Mesenchymal stem cell (in vitro differentiated cells and primary cell): Measurements from ENCODE around the gene TMEM8B.
"Not testable (repeated sequence)": the region's sequence is repeated elsewhere in the genome, so short reads cannot be mapped to it uniquely, and the experiment has no call there.

Source experiments
- DNase-seq: peaks from one replicate; pipeline ENCODE4 v3.0.0-alpha.2; 2013
- H2AFZ ChIP-seq: one replicate; pipeline ENCODE4 v1.6.1; 2013; ENCODE audit warnings: low read depth, mild to moderate bottlenecking, control low read depth, inconsistent platforms, low read length, moderate library complexity
- H2AK5ac ChIP-seq: 2 replicates; pipeline ENCODE4 v1.6.1; 2013; ENCODE audit warnings: low read length, moderate library complexity, mild to moderate bottlenecking, inconsistent platforms; ENCODE audit not compliant: severe bottlenecking
- H2BK120ac ChIP-seq: one replicate; pipeline ENCODE4 v1.6.1; 2013; ENCODE audit warnings: low read depth, mild to moderate bottlenecking, inconsistent platforms, low read length, moderate library complexity
- H2BK12ac ChIP-seq, 2 experiments: one replicate each; pipeline ENCODE4 v1.6.1; 2013; ENCODE audit warnings: inconsistent platforms in 2 of 2, low read length in 2 of 2, mild to moderate bottlenecking in 2 of 2, moderate library complexity in 2 of 2, control low read depth in 1 of 2
- H2BK15ac ChIP-seq: one replicate; pipeline ENCODE4 v1.6.1; 2013; ENCODE audit warnings: mild to moderate bottlenecking, low read depth, inconsistent platforms; ENCODE audit not compliant: poor library complexity, severe bottlenecking
- H2BK5ac ChIP-seq: 2 replicates; pipeline ENCODE4 v1.6.1; 2013; ENCODE audit warnings: low read depth, mild to moderate bottlenecking, low read length, control low read depth, inconsistent platforms; ENCODE audit not compliant: poor library complexity, severe bottlenecking
- H3K14ac ChIP-seq, 2 experiments: one replicate each; pipeline ENCODE4 v1.6.1; 2013; ENCODE audit warnings: inconsistent platforms in 2 of 2, low read length in 2 of 2, control low read depth in 1 of 2, mild to moderate bottlenecking in 1 of 2, moderate library complexity in 1 of 2
- H3K18ac ChIP-seq, 2 experiments: one replicate each; pipeline ENCODE4 v1.6.1; 2013; ENCODE audit warnings: inconsistent platforms in 2 of 2, low read length in 2 of 2, control low read depth in 1 of 2, low read depth in 1 of 2, mild to moderate bottlenecking in 1 of 2
- H3K23ac ChIP-seq, 2 experiments: one replicate each; pipeline ENCODE4 v1.6.1; 2013; ENCODE audit warnings: inconsistent platforms in 2 of 2, low read length in 2 of 2, mild to moderate bottlenecking in 2 of 2, moderate library complexity in 2 of 2, control low read depth in 1 of 2
- H3K27ac ChIP-seq: 2 replicates; pipeline ENCODE4 v1.5.1; 2013; ENCODE audit warnings: mild to moderate bottlenecking, moderate library complexity, low read length, control low read depth, inconsistent platforms; ENCODE audit not compliant: poor library complexity, severe bottlenecking
- H3K27me3 ChIP-seq, 2 experiments: 2 replicates each; pipeline versions ENCODE4 v1.6.1 to v1.7.0; 2013; ENCODE audit warnings: low read length in 2 of 2, mild to moderate bottlenecking in 2 of 2, moderate library complexity in 2 of 2, control low read depth in 1 of 2, inconsistent platforms in 1 of 2; ENCODE audit not compliant: control insufficient read depth in 1 of 2, insufficient read depth in 1 of 2
- H3K36me3 ChIP-seq, 2 experiments: 2 replicates each; pipeline versions ENCODE4 v1.6.1 to v1.7.0; 2013; ENCODE audit warnings: low read length in 2 of 2, control low read depth in 1 of 2, inconsistent platforms in 1 of 2, low read depth in 1 of 2, mild to moderate bottlenecking in 1 of 2; ENCODE audit not compliant: insufficient read depth in 2 of 2, control insufficient read depth in 1 of 2
- H3K4ac ChIP-seq, 2 experiments: one replicate each; pipeline ENCODE4 v1.6.1; 2013; ENCODE audit warnings: inconsistent platforms in 2 of 2, low read length in 2 of 2, mild to moderate bottlenecking in 2 of 2, moderate library complexity in 2 of 2, control low read depth in 1 of 2, low read depth in 1 of 2
- H3K4me1 ChIP-seq: 2 replicates; pipeline ENCODE4 v1.6.1; 2013; ENCODE audit warnings: low read depth, low read length, control low read depth; ENCODE audit not compliant: control insufficient read depth, insufficient read depth
- H3K4me2 ChIP-seq: 2 replicates; pipeline ENCODE4 v1.6.1; 2013; ENCODE audit warnings: low read length, mild to moderate bottlenecking, inconsistent platforms; ENCODE audit not compliant: poor library complexity, severe bottlenecking
- H3K4me3 ChIP-seq, 2 experiments: 2 replicates each; pipeline versions ENCODE4 v1.5.1 to v1.7.0; 2013; ENCODE audit warnings: low read length in 2 of 2, mild to moderate bottlenecking in 2 of 2, control low read depth in 1 of 2, low read depth in 1 of 2; ENCODE audit not compliant: insufficient read depth in 1 of 2
- H3K79me1 ChIP-seq: replicated peaks from 2 replicates; pipeline ENCODE4 v1.6.1; 2013; ENCODE audit warnings: mild to moderate bottlenecking, control low read depth, low read length, inconsistent platforms; ENCODE audit not compliant: poor library complexity, severe bottlenecking
- H3K9ac ChIP-seq: 2 replicates; pipeline ENCODE4 v1.7.0; 2013; ENCODE audit warnings: mild to moderate bottlenecking, low read length, moderate library complexity
- H3K9me3 ChIP-seq: 2 replicates; pipeline ENCODE4 v1.7.0; 2013; ENCODE audit warnings: mild to moderate bottlenecking, low read length; ENCODE audit not compliant: control insufficient read depth
- H4K8ac ChIP-seq: one replicate; pipeline ENCODE4 v1.6.1; 2013; ENCODE audit warnings: inconsistent platforms, mild to moderate bottlenecking, low read length, moderate library complexity
- H4K91ac ChIP-seq: one replicate; pipeline ENCODE4 v1.6.1; 2013; ENCODE audit warnings: mild to moderate bottlenecking, low read length, inconsistent platforms
- WGBS: methylation state at CpG from one replicate; pipeline ENCODE4 v1.1.7; 2013; ENCODE audit warnings: mixed read lengths; 5-methylcytosine and 5-hydroxymethylcytosine counted together

TMEM8B gene

GRCh38 chr9:35911690-35912089 is 82.7 kb downstream of the TMEM8B start:
- no peaks in the 10 kb centered on the region for H3K36me3 ChIP-seq
- peak overlapping the region; percentile 28 for H3K9ac ChIP-seq
- no peak overlapping the region for H3K27ac ChIP-seq
- peak overlapping the region; percentile 84 for H4K8ac ChIP-seq
- H4K91ac ChIP-seq: no peak overlapping the region
- H3K4ac ChIP-seq: no peak overlapping the region
- no peak overlapping the region for H3K4me2 ChIP-seq
- H3K23ac ChIP-seq: no peak overlapping the region
- H2BK120ac ChIP-seq: peak overlapping the region; percentile 69
- H2AFZ ChIP-seq: no peak overlapping the region
- H2BK12ac ChIP-seq: peak overlapping the region; percentile 40 to 70
- H3K4me3 ChIP-seq: no peak overlapping the region
- H3K4me1 ChIP-seq: peaks cover 41% of the 10 kb centered on the region
- H2AK5ac ChIP-seq: peak overlapping the region; percentile 76
- WGBS: 88% methylated on average over 9 of the region's 10 CpGs
- H3K79me1 ChIP-seq: no peaks in the 10 kb centered on the region
- no peak overlapping the region for H3K14ac ChIP-seq
- H3K9me3 ChIP-seq: no peaks in the 10 kb centered on the region
- H2BK15ac ChIP-seq: no peak overlapping the region
- H2BK5ac ChIP-seq: no peak overlapping the region
- DNase-seq: no peak
- H3K27me3 ChIP-seq: no peaks in the 10 kb centered on the region
- H3K18ac ChIP-seq: peak overlapping the region in 1 of 2 experiments; percentile 46

GRCh38 chr9:35912791-35913400 is 83.9 kb downstream of the TMEM8B start:
- 98% methylated on average over 10 of the region's 10 CpGs for WGBS
- H2BK5ac ChIP-seq: no peak overlapping the region

GRCh38 chr9:35913429-35913828 is 84.4 kb downstream of the TMEM8B start:
- not testable (repeated sequence) for H3K27ac ChIP-seq, H2AFZ ChIP-seq, H3K27me3 ChIP-seq, H3K18ac ChIP-seq, H3K23ac ChIP-seq, H3K79me1 ChIP-seq, H2BK15ac ChIP-seq, H3K4ac ChIP-seq, H3K14ac ChIP-seq, H4K91ac ChIP-seq, H3K4me3 ChIP-seq, H2AK5ac ChIP-seq, H2BK5ac ChIP-seq, H3K36me3 ChIP-seq, H3K4me2 ChIP-seq, H3K9me3 ChIP-seq, DNase-seq, H4K8ac ChIP-seq, H2BK12ac ChIP-seq, H3K9ac ChIP-seq, H2BK120ac ChIP-seq
- peaks cover 29% of the 10 kb centered on the region for H3K4me1 ChIP-seq

More at GRCh38 chr9:35912791-35913400, 83.9 kb downstream of the TMEM8B start:
- no peaks in the 10 kb centered on the region for H3K36me3 ChIP-seq
- no peak overlapping the region for H2BK120ac ChIP-seq
- H3K4me2 ChIP-seq: no peak overlapping the region
- no peak overlapping the region for H3K14ac ChIP-seq
- no peak overlapping the region for H3K9ac ChIP-seq
- no peaks in the 10 kb centered on the region for H3K9me3 ChIP-seq
- H2AFZ ChIP-seq: no peak overlapping the region
- no peak overlapping the region for H2BK15ac ChIP-seq
- H3K18ac ChIP-seq: no peak overlapping the region
- peak overlapping the region in 1 of 2 experiments; percentile 32 for H3K4ac ChIP-seq
- H2AK5ac ChIP-seq: no peak overlapping the region
- H3K27me3 ChIP-seq: no peaks in the 10 kb centered on the region
- no peak overlapping the region for H3K23ac ChIP-seq
- peak overlapping the region; percentile 44 for H4K91ac ChIP-seq
- H3K4me3 ChIP-seq: no peak overlapping the region
- DNase-seq: no peak
- H3K79me1 ChIP-seq: no peaks in the 10 kb centered on the region
- H3K27ac ChIP-seq: no peak overlapping the region
- no peak overlapping the region for H4K8ac ChIP-seq
- H3K4me1 ChIP-seq: peaks cover 32% of the 10 kb centered on the region
- H2BK12ac ChIP-seq: peak overlapping the region; percentile 0 to 7

DNA sequence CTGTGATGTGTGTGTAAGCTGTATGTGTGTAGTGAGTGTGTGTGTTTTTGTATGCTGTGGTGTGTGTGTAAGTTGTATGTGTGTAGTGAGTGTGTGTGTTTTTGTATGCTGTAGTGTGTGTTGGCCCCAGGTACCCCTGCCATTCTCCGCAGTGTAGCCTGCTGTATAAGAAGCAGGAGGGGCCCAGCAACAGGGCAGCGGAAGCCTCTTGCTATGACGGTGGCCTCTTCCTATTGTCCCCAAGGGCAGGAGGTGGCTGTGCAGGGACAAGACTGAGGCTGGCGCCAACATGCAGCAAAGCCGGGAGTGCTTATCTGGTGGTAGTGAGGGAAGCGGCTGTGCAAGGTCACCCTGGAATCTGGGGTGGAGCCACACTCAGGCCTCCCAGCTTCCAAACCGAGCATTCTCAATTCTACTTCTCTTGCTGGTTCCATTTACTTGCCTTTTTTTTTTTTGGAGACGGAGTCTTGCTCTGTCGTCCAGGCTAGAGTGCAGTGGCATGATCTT is 85.3 kb downstream of the TMEM8B start:
- H3K4ac ChIP-seq: no peak overlapping the region
- H2AFZ ChIP-seq: peak overlapping the region; percentile 84
- H3K36me3 ChIP-seq: no peaks in the 10 kb centered on the region

More for the DNA sequence above, 85.3 kb downstream of the TMEM8B start:
- Histone ChIP-seq H3K4me2 (no peak overlapping the region), H2AK5ac (no peak overlapping the region), H3K18ac (peak overlapping the region in 1 of 2 experiments; percentile 52), H2BK15ac (no peak overlapping the region), H3K27me3 (no peaks in the 10 kb centered on the region), H3K4me1 (peaks cover 20% of the 10 kb centered on the region), H4K8ac (peak overlapping the region; percentile 31), H3K27ac (peak overlapping the region; percentile 23), H3K9ac (no peak overlapping the region), H4K91ac (peak overlapping the region; percentile 79), H2BK5ac (no peak overlapping the region), H2BK120ac (no peak overlapping the region), H3K23ac (no peak overlapping the region), H3K14ac (no peak overlapping the region), H3K9me3 (no peaks in the 10 kb centered on the region), H3K79me1 (no peaks in the 10 kb centered on the region), H2BK12ac (peak overlapping the region; percentile 1 to 85), H3K4me3 (no peak overlapping the region)
- DNase-seq: peak; percentile 46
- 63% methylated on average over 9 of the region's 9 CpGs for WGBS
